Measurements from ENCODE around the gene TNRC6B.
"Not testable (repeated sequence)": the region's sequence is repeated elsewhere in the genome, so short reads cannot be mapped to it uniquely, and the experiment has no call there.

TNRC6B gene

GRCh38 chr22:40177738-40178416, at the start of gene TNRC6B:
TSS of gene TNRC6B (plus strand) at chr22:40177925. CDS start at chr22:40178136, 211 bp downstream.
- peak; percentile 87 for DNase-seq

GRCh38 chr22:40128989-40129388, 48.7 kb upstream of the TNRC6B start:
- no peak for DNase-seq

GRCh38 chr22:40137132-40137531, 40.6 kb upstream of the TNRC6B start:
- no peak for DNase-seq

GRCh38 chr22:40138866-40139265, 38.9 kb upstream of the TNRC6B start:
- DNase-seq: no peak

GRCh38 chr22:40147388-40148176, 30.1 kb upstream of the TNRC6B start:
- no peak for DNase-seq

- peak; percentile 8 for DNase-seq
Observed at GRCh38 chr22:40153192-40153591, 24.5 kb upstream of the TNRC6B start.

GRCh38 chr22:40153705-40154104, 24.0 kb upstream of the TNRC6B start:
- no peak for DNase-seq

GRCh38 chr22:40156001-40156516, 21.7 kb upstream of the TNRC6B start:
- DNase-seq: peak; percentile 51

GRCh38 chr22:40156682-40157081, 21.0 kb upstream of the TNRC6B start:
- not testable (repeated sequence) for DNase-seq

GRCh38 chr22:40157330-40157945, 20.3 kb upstream of the TNRC6B start:
- DNase-seq: no peak

GRCh38 chr22:40161194-40161593, 16.5 kb upstream of the TNRC6B start:
- no peak for DNase-seq

GRCh38 chr22:40165537-40165936, 12.2 kb upstream of the TNRC6B start:
- DNase-seq: not testable (repeated sequence)

GRCh38 chr22:40175611-40176244, 2.0 kb upstream of the TNRC6B start:
- DNase-seq: no peak

GRCh38 chr22:40176921-40177737, 596 bp upstream of the TNRC6B start:
- no peak for DNase-seq

- no peak for DNase-seq
Observed at GRCh38 chr22:40178417-40179409, 988 bp downstream of the TNRC6B start.

GRCh38 chr22:40179526-40179925, 1.8 kb downstream of the TNRC6B start:
- DNase-seq: no peak

GRCh38 chr22:40180403-40180802, 2.7 kb downstream of the TNRC6B start:
- no peak for DNase-seq

- no peak for DNase-seq
Observed at GRCh38 chr22:40181323-40181722, 3.6 kb downstream of the TNRC6B start.

GRCh38 chr22:40182231-40182835, 4.6 kb downstream of the TNRC6B start:
- no peak for DNase-seq

- DNase-seq: no peak
Observed at GRCh38 chr22:40183029-40183581, 5.4 kb downstream of the TNRC6B start.
